HepG2 (cell line): ENCODE data around the gene SGPL1. TPM values are rescaled to one million over a fixed set of nuclear protein-coding genes. Genes with fewer than 3 reads are reported as not detected.

Experiments
- ATAC-seq: fragments of 200-7000 bp; cut with Tn5 transposase; 3 replicates; pipeline ENCODE4 v1.9.1; 2020; ENCODE audit warnings: mild to moderate bottlenecking, moderate library complexity
- BruUV-seq: library from RNA; stranded (reverse); fragments of 400-500 nt; replicated peaks from 2 replicates; lab custom pipeline; 2021; lab: Mats Ljungman, UMichigan
- CTCF ChIA-PET: fragments of 300-600 bp; formaldehyde crosslinking; extraction: SDS; loops from one replicate; lab custom pipeline; 2021; ENCODE audit warnings: low total read pairs, inconsistent platforms, low intra/inter-chr PET ratio; lab: Yijun Ruan, JAX
- POLR2A ChIA-PET: fragments of 350-600 bp; sonication (Branson Sonifier 250); formaldehyde crosslinking; loops from one replicate; lab custom pipeline; 2020; ENCODE audit warnings: antibody characterized with exemption, inconsistent platforms; lab: Yijun Ruan, JAX
- DNase-seq: peaks from one replicate; pipeline ENCODE4 v3.0.0-alpha.2; 2015; ENCODE audit warnings: low spot score
- FAIRE-seq: peaks from 3 replicates; lab custom pipeline; 2011; peaks lifted over from hg19 to GRCh38; lab: Jason Lieb, UNC
- H2AFZ ChIP-seq: one replicate; pipeline ENCODE4 v1.6.1; 2011; ENCODE audit warnings: low read length, inconsistent platforms
- H3K27ac ChIP-seq: fragments of 300-600 bp; 3 replicates; pipeline ENCODE4 v1.8.0; 2011; ENCODE audit warnings: mixed run types, mild to moderate bottlenecking, mixed read lengths, low read length, inconsistent platforms; ENCODE audit not compliant: insufficient read depth; ENCODE audit errors: extremely low read length
- H3K27me3 ChIP-seq, 2 experiments: fragments of 200-600 bp in 1 of 2; 2 replicates in 1 of 2; 3 replicates in 1 of 2; pipeline versions ENCODE4 v1.6.0 to v1.8.0; 2011; ENCODE audit warnings: low read length in 2 of 2, mild to moderate bottlenecking in 2 of 2, moderate library complexity in 2 of 2, inconsistent platforms in 1 of 2; ENCODE audit not compliant: insufficient read depth in 2 of 2, control insufficient read depth in 1 of 2
- H3K36me3 ChIP-seq, 2 experiments: fragments of 200-600 bp in 1 of 2; replicated peaks in 1 of 2; 2 replicates in 1 of 2; 3 replicates in 1 of 2; pipeline versions ENCODE4 v1.5.1 to v1.8.0; 2011; ENCODE audit warnings: low read length in 2 of 2, inconsistent platforms in 1 of 2; ENCODE audit not compliant: insufficient read depth in 2 of 2, control insufficient read depth in 1 of 2
- H3K4me1 ChIP-seq: 2 replicates; pipeline ENCODE4 v1.5.1; 2012; ENCODE audit warnings: low read length, inconsistent platforms; ENCODE audit not compliant: insufficient read depth
- H3K4me2 ChIP-seq: 2 replicates; pipeline ENCODE4 v1.6.0; 2011; ENCODE audit warnings: low read depth, low read length, inconsistent platforms
- H3K4me3 ChIP-seq, 3 experiments: fragments of 200-600 bp in 1 of 3; sonication (generic), shearing (Covaris generic) in 1 of 3; replicated peaks in 1 of 3; 2 replicates each; pipeline ENCODE4 v1.5.1; 2011 to 2016; ENCODE audit warnings: low read length in 3 of 3, inconsistent platforms in 2 of 3, low read depth in 2 of 3, mild to moderate bottlenecking in 2 of 3, control low read depth in 1 of 3, mixed read lengths in 1 of 3; ENCODE audit not compliant: insufficient read depth in 1 of 3
- H3K79me2 ChIP-seq: one replicate; pipeline ENCODE4 v1.6.1; 2011; ENCODE audit warnings: low read length, inconsistent platforms; ENCODE audit not compliant: insufficient read depth
- H3K9ac ChIP-seq: 2 replicates; pipeline ENCODE4 v1.6.0; 2011; ENCODE audit warnings: mild to moderate bottlenecking, low read depth, low read length, inconsistent platforms; ENCODE audit not compliant: insufficient read depth
- H3K9me3 ChIP-seq: 2 replicates; pipeline ENCODE4 v1.5.1; 2012; ENCODE audit warnings: mild to moderate bottlenecking, low read length
- H4K20me1 ChIP-seq: 2 replicates; pipeline ENCODE4 v1.6.0; 2011; ENCODE audit warnings: inconsistent platforms, mild to moderate bottlenecking, low read length, moderate library complexity; ENCODE audit not compliant: insufficient read depth
- HOXA3 ChIP-seq: sonication (generic); formaldehyde crosslinking; IDR thresholded peaks from 2 replicates; pipeline ENCODE4 v1.5.0; 2020; ENCODE audit warnings: missing genetic modification reagents
- KMT2B ChIP-seq: IDR thresholded peaks from 2 replicates; pipeline ENCODE4 v1.6.1; 2016; ENCODE audit warnings: missing genetic modification reagents, missing compliant biosample characterization
- MED8 ChIP-seq: sonication (generic); formaldehyde crosslinking; IDR thresholded peaks from 2 replicates; pipeline ENCODE4 v1.8.1; 2023; ENCODE audit warnings: mild to moderate bottlenecking, missing genetic modification reagents; ENCODE audit not compliant: insufficient replicate concordance
- MYNN ChIP-seq: sonication (generic); formaldehyde crosslinking; IDR thresholded peaks from 2 replicates; pipeline ENCODE4 v1.4.0; 2020; ENCODE audit warnings: mild to moderate bottlenecking, low read depth, missing genetic modification reagents
- STAG1 ChIP-seq: sonication (generic); formaldehyde crosslinking; IDR thresholded peaks from 2 replicates; pipeline ENCODE4 v1.4.0; 2020; ENCODE audit warnings: missing genetic modification reagents
- ZBTB49 ChIP-seq: sonication (generic); formaldehyde crosslinking; IDR thresholded peaks from 2 replicates; pipeline ENCODE4 v1.4.0; 2020; ENCODE audit warnings: missing genetic modification reagents, borderline replicate concordance
- ZMAT5 ChIP-seq: sonication (generic); formaldehyde crosslinking; IDR thresholded peaks from 2 replicates; pipeline ENCODE4 v1.5.0; 2020; ENCODE audit warnings: mild to moderate bottlenecking, low read depth, missing genetic modification reagents, borderline replicate concordance
- ZNF501 ChIP-seq: sonication (generic); formaldehyde crosslinking; IDR thresholded peaks from 2 replicates; pipeline ENCODE4 v1.5.1; 2020; ENCODE audit warnings: mild to moderate bottlenecking, moderate library complexity, missing genetic modification reagents
- ZNF790 ChIP-seq: sonication (generic); formaldehyde crosslinking; IDR thresholded peaks from 2 replicates; pipeline ENCODE4 v1.8.0; 2022; ENCODE audit warnings: missing genetic modification reagents, mild to moderate bottlenecking, borderline replicate concordance
- WGBS: methylation state at CpG from one replicate; pipeline ENCODE4 v1.1.6; 2017; ENCODE audit warnings: low lambda C conversion rate; 5-methylcytosine and 5-hydroxymethylcytosine counted together
- in situ Hi-C: cut with HindIII; loops from 2 replicates; pipeline ENCODE4 v1.10.0; 2017; ENCODE audit warnings: low pct_unique_long_range_greater_than_20kb; ENCODE audit not compliant: extremely low pct_ligation_motif_present
- intact Hi-C: fragments of 100-400 bp; cut with micrococcal nuclease; formaldehyde crosslinking; loops from one replicate; pipeline ENCODE4 v1.10.0; 2022; ENCODE audit not compliant: unreplicated experiment
- polyA plus RNA-seq, 8 experiments: library from polyadenylated mRNA; depleted of rRNA in 3 of 8; stranded (reverse) in 7 of 8; unstranded in 1 of 8; fragments of >200 nt; fragmentation: Illumina TruSeq in 4 of 8; extraction: Trizol in 4 of 8; gene quantifications; 2 replicates each; pipeline versions ENCODE4 v1.2.1 to v1.2.3, GENCODE V29; 2011 to 2016; ENCODE audit warnings: low read depth in 4 of 8, missing spikeins in 1 of 8, mixed read lengths in 1 of 8; ENCODE audit not compliant: insufficient read depth in 1 of 8
- total RNA-seq, 5 experiments: library from RNA; depleted of rRNA; stranded (reverse); fragments of >200 nt; fragmentation: Illumina TruSeq; extraction: Trizol; gene quantifications; 2 replicates each; pipeline ENCODE4 v1.2.3, GENCODE V29; 2016; ENCODE audit warnings: low read depth in 1 of 5

SGPL1 gene
- total and polyA plus RNA-seq, 2 of the 13 experiments (the other 11 are each of a cell fraction or from before 2014, with no cell fraction given), result 17.6 to 25.0 TPM

DNA sequence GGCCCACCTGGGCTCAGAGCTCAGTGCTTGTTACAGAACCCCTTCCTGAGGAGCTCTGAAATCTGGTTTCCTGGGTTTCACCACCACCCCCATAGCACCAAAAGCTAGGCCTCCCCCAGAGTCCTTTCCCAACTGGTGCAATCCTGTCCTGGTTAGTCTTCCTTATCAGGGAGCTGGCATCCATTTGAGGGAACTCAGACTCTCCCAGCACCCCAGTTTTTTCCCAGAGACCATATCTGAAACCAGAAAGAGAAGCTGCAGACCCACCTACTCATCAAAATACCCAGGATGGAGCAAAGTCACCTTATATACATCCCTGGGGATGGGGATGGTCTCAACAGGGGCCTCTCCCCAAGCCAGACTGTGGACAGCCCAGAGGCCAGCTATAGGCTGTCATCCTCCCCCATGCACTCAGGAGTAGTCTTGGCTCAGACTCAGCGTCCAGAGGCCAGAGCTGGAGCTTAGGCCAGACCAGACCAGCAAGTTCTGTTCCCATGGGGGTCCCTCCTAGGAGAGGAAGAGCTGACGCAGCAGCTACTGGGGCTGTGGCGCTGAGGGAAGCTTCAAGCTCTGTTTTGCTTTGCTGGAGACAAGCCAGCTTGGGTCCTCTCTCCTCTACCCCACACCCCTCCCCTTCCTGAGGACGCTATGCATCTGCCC lies 33.5 kb upstream of the SGPL1 start:
- H3K79me2 ChIP-seq, result no peaks in the 10 kb centered on the region
- no peak for TF ChIP-seq MED8 (CRISPR knock-in tag)
- TF ChIP-seq ZNF501 (CRISPR knock-in tag), result no peak
- no peak for TF ChIP-seq ZBTB49 (CRISPR knock-in tag)
- no peak for TF ChIP-seq KMT2B
- TF ChIP-seq MYNN (CRISPR knock-in tag), result no peak
- no peak for TF ChIP-seq ZMAT5 (CRISPR knock-in tag)
- no peak for TF ChIP-seq HOXA3 (CRISPR knock-in tag)
- TF ChIP-seq ZNF790 (CRISPR knock-in tag), result no peak
- TF ChIP-seq STAG1 (CRISPR knock-in tag), result no peak
- FAIRE-seq (no peak), DNase-seq (no peak), ATAC-seq (no peak)
- no TSS peak for BruUV-seq
- no peak overlapping the region for H2AFZ ChIP-seq
- ChIA-PET POLR2A (no interaction called here), CTCF (no interaction called here)
- intact Hi-C loops, result no loop called here
- in situ Hi-C loops, result no loop called here
- H3K9ac ChIP-seq, result no peak overlapping the region
- no peak overlapping the region for H3K27ac ChIP-seq
- no peak overlapping the region for H3K4me3 ChIP-seq
- H3K4me1 ChIP-seq, result no peaks in the 10 kb centered on the region
- no peaks in the 10 kb centered on the region for H3K9me3 ChIP-seq
- no peaks in the 10 kb centered on the region for H3K36me3 ChIP-seq
- 0% methylated on average over 1 of the region's 4 CpGs for WGBS
- no peak overlapping the region for H3K4me2 ChIP-seq
- no peaks in the 10 kb centered on the region for H4K20me1 ChIP-seq
- peaks cover 11 to 43% of the 10 kb centered on the region in 2 experiments; a peak in 3 of 5 replicates for H3K27me3 ChIP-seq
